GM18858 (cell line): ENCODE data around the gene ZNF892.
"Not testable (repeated sequence)": the region's sequence is repeated elsewhere in the genome, so short reads cannot be mapped to it uniquely, and the experiment has no call there.

Experiments used
- ATAC-seq: cut with Tn5 transposase; IDR thresholded peaks from one replicate; pipeline ENCODE4 v1.9.1; 2021; ENCODE audit not compliant: unreplicated experiment

The ZNF892 gene

DNA sequence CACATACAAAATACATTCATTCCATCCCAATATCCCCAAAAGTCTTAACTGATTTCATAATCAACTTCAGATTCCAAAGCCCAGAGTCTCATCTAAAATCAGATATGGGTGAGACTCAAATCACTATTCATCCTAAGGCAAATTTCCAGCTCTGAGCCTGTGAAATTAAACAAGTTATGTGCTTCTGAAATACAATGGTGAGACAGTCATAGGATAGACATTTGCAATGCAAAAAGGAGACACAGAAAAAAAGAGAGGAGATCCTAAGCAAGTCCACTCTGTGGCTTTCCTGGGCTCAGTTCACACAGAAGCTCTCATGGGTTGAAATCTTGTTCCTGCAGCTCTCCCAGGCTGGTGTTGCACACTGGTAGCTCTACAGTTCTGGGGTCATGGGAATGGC is 18.3 kb downstream of the ZNF892 start:
- no peak for ATAC-seq

DNA sequence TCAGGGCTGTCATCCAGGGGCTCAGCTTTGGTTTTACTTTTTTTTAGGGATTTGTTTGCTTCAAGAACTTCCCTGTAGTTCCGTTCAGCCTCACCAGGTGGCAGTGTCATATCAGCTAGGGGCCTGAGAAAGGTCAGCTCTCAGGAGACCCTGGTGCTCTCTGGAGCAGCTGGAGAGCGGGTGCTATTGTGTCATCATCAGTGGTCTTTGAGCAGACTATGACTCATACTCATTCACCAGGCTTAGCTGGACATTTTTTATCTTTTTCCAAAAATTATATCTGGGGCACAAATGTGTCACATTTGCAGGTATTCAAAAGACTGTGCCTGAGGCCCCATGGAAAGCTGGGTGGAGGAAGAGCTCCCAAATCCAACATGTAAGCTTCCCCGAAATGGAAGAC is 24.4 kb downstream of the ZNF892 start:
- no peak for ATAC-seq

DNA sequence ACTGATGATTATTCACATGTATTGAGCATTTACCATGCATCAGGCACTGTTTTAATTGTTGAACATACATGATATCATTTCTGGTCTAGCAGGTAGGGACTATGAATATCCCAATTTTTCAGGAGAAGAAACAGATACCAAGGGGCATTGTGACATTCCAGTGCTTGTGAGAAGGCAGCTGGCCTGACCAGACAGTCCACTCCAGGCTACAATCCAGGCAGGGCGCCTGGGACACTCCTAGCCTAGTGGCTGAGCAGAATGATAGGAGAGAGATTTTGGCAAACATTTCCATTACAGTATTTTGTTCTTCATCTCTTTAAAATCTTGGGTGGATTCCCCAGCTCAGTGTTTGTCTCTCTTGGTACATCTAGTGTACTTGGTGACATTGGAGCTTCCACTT is 24.9 kb downstream of the ZNF892 start:
- no peak for ATAC-seq

GRCh38 chr2:95234286-95234785 is 27.0 kb downstream of the ZNF892 start:
- no peak for ATAC-seq

- no peak for ATAC-seq
Measured at GRCh38 chr2:95234816-95235215, 27.5 kb downstream of the ZNF892 start.

DNA sequence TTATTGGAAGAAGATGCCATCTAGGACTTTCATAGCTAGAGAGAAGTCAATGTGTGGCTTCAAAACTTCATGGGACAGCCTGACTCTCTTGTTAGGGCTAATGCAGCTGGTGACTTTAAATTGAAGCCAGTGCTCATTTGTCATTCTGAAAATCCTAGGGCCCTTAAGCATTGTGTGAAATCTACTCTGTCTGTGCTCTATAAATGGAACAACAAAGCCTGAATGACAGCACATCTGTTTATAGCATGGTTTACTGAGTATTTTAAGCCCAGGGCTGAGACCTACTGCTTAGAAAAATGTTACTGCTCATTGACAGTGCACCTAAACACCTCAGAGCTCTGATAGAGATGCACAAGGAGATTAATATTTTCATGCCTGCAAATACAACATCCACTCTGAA is 30.8 kb downstream of the ZNF892 start:
- ATAC-seq: no peak

- no peak for ATAC-seq
Measured at GRCh38 chr2:95240091-95240490, 32.8 kb downstream of the ZNF892 start.

- no peak for ATAC-seq
Measured at GRCh38 chr2:95240556-95240955, 33.2 kb downstream of the ZNF892 start.

DNA sequence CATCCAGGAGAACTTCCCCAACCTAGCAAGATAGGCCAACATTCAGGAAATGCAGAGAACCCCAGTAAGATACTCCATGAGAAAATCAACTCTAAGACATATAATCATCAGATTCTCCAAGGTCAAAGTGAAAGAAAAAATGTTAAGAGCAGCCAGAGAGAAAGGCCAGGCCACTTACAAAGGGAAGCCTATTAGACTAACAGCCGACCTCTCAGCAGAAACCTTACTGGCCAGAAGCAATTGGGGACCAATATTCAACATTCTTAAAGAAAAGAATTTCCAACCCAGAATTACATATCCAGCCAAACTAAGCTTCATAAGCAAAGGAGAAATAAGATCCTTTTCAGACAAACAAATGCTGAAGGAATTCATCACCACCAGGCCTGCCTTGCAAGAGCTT is 34.8 kb downstream of the ZNF892 start:
- ATAC-seq: not testable (repeated sequence)
